Endothelial cell (in vitro differentiated cells): ENCODE data around the gene RAB40C. TPM values are rescaled to one million over a fixed set of nuclear protein-coding genes. Genes with fewer than 3 reads are reported as not detected.

ENCODE experiments used
- DNase-seq: peaks from one replicate; pipeline ENCODE4 v3.0.0; 2021; ENCODE audit warnings: low spot score
- H3K27ac Mint-ChIP-seq: one replicate; pipeline ENCODE4 v1.8.0; 2021; ENCODE audit warnings: mixed read lengths, inconsistent platforms; ENCODE audit not compliant: unreplicated experiment
- H3K27me3 Mint-ChIP-seq: one replicate; pipeline ENCODE4 v1.8.0; 2021; ENCODE audit warnings: mild to moderate bottlenecking, moderate library complexity, mixed read lengths, inconsistent platforms; ENCODE audit not compliant: unreplicated experiment
- H3K36me3 Mint-ChIP-seq: one replicate; pipeline ENCODE4 v1.8.0; 2021; ENCODE audit warnings: mild to moderate bottlenecking, low read depth, mixed read lengths, inconsistent platforms; ENCODE audit not compliant: unreplicated experiment
- H3K4me1 Mint-ChIP-seq: one replicate; pipeline ENCODE4 v1.8.0; 2021; ENCODE audit warnings: mild to moderate bottlenecking, mixed read lengths, inconsistent platforms; ENCODE audit not compliant: unreplicated experiment
- H3K4me3 Mint-ChIP-seq: one replicate; pipeline ENCODE4 v1.8.0; 2021; ENCODE audit warnings: mild to moderate bottlenecking, mixed read lengths, inconsistent platforms; ENCODE audit not compliant: unreplicated experiment
- H3K9me3 Mint-ChIP-seq: one replicate; pipeline ENCODE4 v1.8.0; 2021; ENCODE audit warnings: mixed read lengths, inconsistent platforms; ENCODE audit not compliant: unreplicated experiment
- total RNA-seq: library from RNA; stranded (reverse); fragmentation: NEBNext Ultra II Directional; extraction: Animal tissue kit (Norgen Biotek cat#: 25700); gene quantifications from one replicate; pipeline ENCODE4 v1.2.1, GENCODE V29; 2021; ENCODE audit not compliant: unreplicated experiment
- TF ChIP-seq, protein P1 (sequence below): fragments of 200-600 bp; sonication (generic); IDR thresholded peaks from one replicate; pipeline ENCODE4 v1.5.0; 2021; ENCODE audit warnings: antibody characterized with exemption; ENCODE audit not compliant: unreplicated experiment

Gene RAB40C
- total RNA-seq, 1 donor from 2014 or later = 18.5 TPM

DNA sequence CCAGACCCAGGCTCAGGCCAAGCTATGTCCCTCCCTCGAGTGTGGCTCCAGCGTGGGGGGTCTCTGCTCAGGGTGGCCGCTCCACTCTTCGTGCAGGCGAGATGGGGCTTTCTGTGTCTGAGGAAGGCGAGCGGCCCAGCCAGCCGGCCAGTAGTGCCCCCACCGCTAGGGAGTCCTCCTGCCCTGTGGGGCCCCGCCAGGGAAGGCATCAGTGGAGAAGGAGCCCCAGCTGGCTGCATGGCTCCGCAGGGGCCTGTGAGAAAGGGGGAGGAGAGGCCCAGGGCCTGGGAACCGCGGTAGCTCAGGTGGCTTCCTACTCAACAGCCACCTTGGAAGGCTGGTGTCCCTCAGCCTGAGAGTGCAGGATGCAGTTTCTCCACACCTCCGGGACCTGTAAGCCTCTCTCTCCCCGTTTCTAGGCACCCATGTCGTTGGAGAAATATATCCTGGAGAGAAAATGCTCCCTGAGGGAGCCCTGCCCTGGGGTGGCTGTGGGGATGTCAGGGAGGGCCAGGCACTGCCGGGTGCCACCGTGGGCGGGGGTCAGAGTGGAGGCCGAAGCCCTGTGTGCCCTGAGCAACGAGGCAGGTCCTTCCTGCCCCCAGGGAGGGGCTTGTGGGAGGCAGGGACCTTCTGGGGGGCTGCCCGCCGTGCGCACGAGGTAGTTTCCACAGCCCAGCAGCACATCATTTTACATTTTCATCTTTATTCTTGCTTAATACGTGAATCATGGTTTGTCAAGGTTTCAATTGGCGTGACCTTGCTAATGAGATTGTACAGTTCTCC lies 16.8 kb upstream of the RAB40C start:
- Mint-ChIP-seq H3K9me3 (no peaks in the 10 kb centered on the region), H3K4me3 (no peak overlapping the region), H3K36me3 (no peaks in the 10 kb centered on the region), H3K4me1 (peaks cover 10% of the 10 kb centered on the region), H3K27me3 (peaks cover 8% of the 10 kb centered on the region), H3K27ac (no peak overlapping the region)
- TF ChIP-seq, protein P1, sequence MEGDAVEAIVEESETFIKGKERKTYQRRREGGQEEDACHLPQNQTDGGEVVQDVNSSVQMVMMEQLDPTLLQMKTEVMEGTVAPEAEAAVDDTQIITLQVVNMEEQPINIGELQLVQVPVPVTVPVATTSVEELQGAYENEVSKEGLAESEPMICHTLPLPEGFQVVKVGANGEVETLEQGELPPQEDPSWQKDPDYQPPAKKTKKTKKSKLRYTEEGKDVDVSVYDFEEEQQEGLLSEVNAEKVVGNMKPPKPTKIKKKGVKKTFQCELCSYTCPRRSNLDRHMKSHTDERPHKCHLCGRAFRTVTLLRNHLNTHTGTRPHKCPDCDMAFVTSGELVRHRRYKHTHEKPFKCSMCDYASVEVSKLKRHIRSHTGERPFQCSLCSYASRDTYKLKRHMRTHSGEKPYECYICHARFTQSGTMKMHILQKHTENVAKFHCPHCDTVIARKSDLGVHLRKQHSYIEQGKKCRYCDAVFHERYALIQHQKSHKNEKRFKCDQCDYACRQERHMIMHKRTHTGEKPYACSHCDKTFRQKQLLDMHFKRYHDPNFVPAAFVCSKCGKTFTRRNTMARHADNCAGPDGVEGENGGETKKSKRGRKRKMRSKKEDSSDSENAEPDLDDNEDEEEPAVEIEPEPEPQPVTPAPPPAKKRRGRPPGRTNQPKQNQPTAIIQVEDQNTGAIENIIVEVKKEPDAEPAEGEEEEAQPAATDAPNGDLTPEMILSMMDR = no peak
- DNase-seq = no peak

DNA sequence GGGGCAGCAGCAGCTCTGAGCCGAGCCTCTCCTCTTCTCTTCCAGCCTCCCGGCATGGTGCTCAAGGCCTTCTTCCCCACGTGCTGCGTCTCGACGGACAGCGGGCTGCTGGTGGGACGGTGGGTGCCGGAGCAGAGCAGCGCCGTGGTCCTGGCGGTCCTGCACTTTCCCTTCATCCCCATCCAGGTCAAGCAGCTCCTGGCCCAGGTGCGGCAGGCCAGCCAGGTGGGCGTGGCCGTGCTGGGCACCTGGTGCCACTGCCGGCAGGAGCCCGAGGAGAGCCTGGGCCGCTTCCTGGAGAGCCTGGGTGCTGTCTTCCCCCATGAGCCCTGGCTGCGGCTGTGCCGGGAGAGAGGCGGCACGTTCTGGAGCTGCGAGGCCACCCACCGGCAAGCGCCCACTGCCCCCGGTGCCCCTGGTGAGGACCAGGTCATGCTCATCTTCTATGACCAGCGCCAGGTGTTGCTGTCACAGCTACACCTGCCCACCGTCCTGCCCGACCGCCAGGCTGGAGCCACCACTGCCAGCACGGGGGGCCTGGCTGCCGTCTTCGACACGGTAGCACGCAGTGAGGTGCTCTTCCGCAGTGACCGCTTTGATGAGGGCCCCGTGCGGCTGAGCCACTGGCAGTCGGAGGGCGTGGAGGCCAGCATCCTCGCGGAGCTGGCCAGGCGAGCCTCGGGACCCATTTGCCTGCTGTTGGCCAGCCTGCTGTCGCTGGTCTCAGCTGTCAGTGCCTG lies 15.7 kb upstream of the RAB40C start:
- H3K9me3 Mint-ChIP-seq = no peaks in the 10 kb centered on the region

DNA sequence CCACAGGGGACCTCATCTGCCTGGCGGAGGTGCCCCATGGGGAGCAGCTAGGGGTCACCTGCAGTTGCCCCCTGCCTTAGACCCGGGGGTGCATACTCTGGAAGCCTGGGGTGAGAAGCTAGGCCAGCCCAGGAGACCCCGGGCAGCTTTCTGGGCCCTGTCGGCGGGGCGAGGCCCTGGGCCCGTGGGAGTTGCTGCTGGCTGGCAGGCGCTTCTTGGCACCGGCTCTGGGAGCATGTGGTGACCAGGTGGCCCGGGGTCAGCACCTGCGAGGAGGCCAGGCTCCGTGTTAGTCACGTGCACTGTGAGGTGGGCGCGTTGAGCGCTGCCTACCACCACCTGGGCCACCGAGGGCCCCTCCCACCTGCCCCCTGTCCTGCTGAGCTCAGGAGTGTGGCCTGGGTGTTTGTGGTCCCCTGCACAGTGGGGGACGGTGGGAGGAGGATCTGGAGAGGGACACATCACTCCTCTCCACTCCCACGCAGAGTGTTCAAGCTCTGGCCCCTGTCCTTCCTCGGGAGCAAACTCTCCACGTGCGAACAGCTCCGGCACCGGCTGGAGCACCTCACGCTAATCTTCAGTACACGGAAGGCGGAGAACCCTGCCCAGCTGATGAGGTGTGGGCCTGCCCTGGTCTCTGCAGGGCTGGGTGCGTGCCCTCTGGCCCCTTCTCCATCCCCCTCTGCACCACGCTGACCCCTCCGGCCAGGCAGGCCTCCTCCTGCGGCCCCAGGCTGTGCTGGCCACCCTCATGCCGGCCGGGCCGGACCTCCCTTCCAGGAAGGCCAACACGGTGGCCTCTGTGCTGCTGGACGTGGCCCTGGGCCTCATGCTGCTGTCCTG lies 14.3 kb upstream of the RAB40C start:
- Mint-ChIP-seq H3K36me3 (no peaks in the 10 kb centered on the region), H3K4me3 (no peak overlapping the region), H3K4me1 (peaks cover 10% of the 10 kb centered on the region), H3K27ac (no peak overlapping the region), H3K27me3 (peaks cover 8% of the 10 kb centered on the region), H3K9me3 (no peaks in the 10 kb centered on the region)
- no peak for DNase-seq
- TF ChIP-seq, protein P1 = no peak

More for the DNA sequence above, 15.7 kb upstream of the RAB40C start:
- Mint-ChIP-seq H3K4me3 (no peak overlapping the region), H3K4me1 (peaks cover 10% of the 10 kb centered on the region), H3K27me3 (peaks cover 8% of the 10 kb centered on the region), H3K27ac (no peak overlapping the region), H3K36me3 (no peaks in the 10 kb centered on the region)
- TF ChIP-seq, protein P1 = no peak
- DNase-seq = no peak

DNA sequence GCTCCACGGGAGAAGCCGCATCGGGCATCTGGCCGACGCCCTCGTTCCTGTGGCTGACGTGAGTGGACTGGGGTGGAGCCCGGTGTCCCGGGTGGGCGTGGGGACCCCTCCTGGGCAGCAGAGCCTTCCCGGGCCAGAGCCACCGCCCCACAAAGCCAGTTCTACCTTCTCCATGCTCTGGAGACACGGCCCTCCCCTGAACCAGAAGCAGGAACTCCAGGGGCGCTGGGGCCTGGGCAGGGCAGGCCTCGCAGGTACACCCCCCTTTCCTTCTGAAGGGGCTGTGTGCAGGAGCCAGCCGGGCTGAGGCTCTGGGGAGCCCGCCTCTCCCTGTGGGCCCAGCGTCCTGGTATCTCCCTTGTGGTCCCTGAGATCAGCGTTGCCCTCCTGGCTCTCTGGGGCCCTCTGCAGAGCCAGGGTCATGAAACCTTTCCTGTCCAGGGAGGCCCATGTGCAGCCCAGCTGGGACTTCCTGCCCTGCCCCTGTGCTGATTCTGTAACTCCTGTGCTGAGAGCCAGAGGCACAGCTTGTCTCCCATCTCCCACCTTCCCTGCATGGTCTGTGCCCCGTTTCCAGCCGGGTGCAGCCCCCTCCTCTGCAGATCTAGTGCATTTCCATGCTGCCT lies 13.6 kb upstream of the RAB40C start:
- Mint-ChIP-seq H3K27me3 (peaks cover 8% of the 10 kb centered on the region), H3K27ac (no peak overlapping the region), H3K36me3 (no peaks in the 10 kb centered on the region), H3K9me3 (no peaks in the 10 kb centered on the region), H3K4me1 (peaks cover 7% of the 10 kb centered on the region), H3K4me3 (no peak overlapping the region)
- DNase-seq = no peak
- TF ChIP-seq, protein P1 = no peak
